Spinal cord (tissue), 10 donors: ENCODE measurements around the gene PERM1. TPM values are rescaled to one million over a fixed set of nuclear protein-coding genes. Genes with fewer than 3 reads are reported as not detected.
"Not testable (repeated sequence)": the region's sequence is repeated elsewhere in the genome, so short reads cannot be mapped to it uniquely, and the experiment has no call there.

ENCODE experiments used
- DNase-seq, 6 donors: peaks; one replicate each; pipeline versions ENCODE4 v3.0.0 to v3.0.0-alpha.2; 2013 to 2015; ENCODE audit warnings: low spot score in 6 of 6, low read depth in 4 of 6
- H3K27ac ChIP-seq: one replicate; pipeline ENCODE4 v1.5.1; 2013; ENCODE audit warnings: low read depth, low read length, control low read depth
- H3K27me3 ChIP-seq: one replicate; pipeline ENCODE4 v1.6.1; 2013; ENCODE audit warnings: low read length; ENCODE audit not compliant: control insufficient read depth, insufficient read depth
- H3K36me3 ChIP-seq: one replicate; pipeline ENCODE4 v1.6.1; 2013; ENCODE audit warnings: low read length; ENCODE audit not compliant: control insufficient read depth, insufficient read depth
- H3K4me1 ChIP-seq: one replicate; pipeline ENCODE4 v1.6.1; 2013; ENCODE audit warnings: low read length; ENCODE audit not compliant: control insufficient read depth, insufficient read depth
- H3K4me3 ChIP-seq: one replicate; pipeline ENCODE4 v1.5.1; 2013; ENCODE audit warnings: low read depth, low read length, control low read depth
- H3K9me3 ChIP-seq: one replicate; pipeline ENCODE4 v1.6.1; 2013; ENCODE audit warnings: low read length; ENCODE audit not compliant: control insufficient read depth, insufficient read depth
- WGBS: methylation state at CpG from one replicate; pipeline ENCODE4 v1.1.5; 2013; ENCODE audit warnings: missing lambda C conversion rate; ENCODE audit not compliant: insufficient coverage; 5-methylcytosine and 5-hydroxymethylcytosine counted together
- long read RNA-seq, 4 donors: transcript quantifications; one replicate each; lab custom pipeline, GENCODE V29; 2026
- polyA plus RNA-seq, 2 donors: library from polyadenylated mRNA; unstranded; fragments of 120-200 nt; gene quantifications; one replicate each; pipeline ENCODE4 v1.2.1, GENCODE V29; 2013; ENCODE audit not compliant: insufficient read length in 2 of 2
- total RNA-seq, 2 donors: library from RNA; depleted of rRNA in 1 of 2; stranded (reverse); fragments of 120-200 nt in 1 of 2; fragments of >200 nt in 1 of 2; gene quantifications; one replicate each; pipeline versions ENCODE4 v1.2.3 to v1.2.4, GENCODE V29; 2013 to 2014
- donor health status: healthy.

Gene PERM1
- total RNA-seq (not detected), polyA plus RNA-seq (under 1 TPM in 1 of 2 donors, not detected in 1; 0.39 TPM)
- long read RNA-seq, donor 1, result 0 reads
- long read RNA-seq, donor 2, result 0 reads
- long read RNA-seq, donor 3, result 0 reads
- long read RNA-seq, donor 4, result 0 reads

- Histone ChIP-seq H3K27ac (no peak within 1 kb of the TSS), H3K4me1 (peaks cover 6% of the 10 kb centered on the region), H3K36me3 (peaks cover 2% of the 10 kb centered on the region), H3K9me3 (no peaks in the 10 kb centered on the region), H3K27me3 (peaks cover 9% of the 10 kb centered on the region), H3K4me3 (no peak within 1 kb of the TSS)
- no peak for DNase-seq
- WGBS, result 71% methylated on average over 27 of the region's 28 CpGs
These were observed at the start of gene PERM1 for GRCh38 chr1:981955-982558. TSS of gene PERM1 (minus strand) at chr1:982093. CDS start at chr1:981029, 1,064 bp downstream.

GRCh38 chr1:1030867-1031658, 49.2 kb upstream of the PERM1 start:
- DNase-seq, result peak in 1 of 6 donors; percentile 32
- H3K27me3 ChIP-seq, H3K4me3 ChIP-seq, H3K9me3 ChIP-seq, H3K27ac ChIP-seq: not testable (repeated sequence)
- 46% methylated on average over 7 of the region's 7 CpGs for WGBS
- peaks cover 56% of the 10 kb centered on the region for H3K36me3 ChIP-seq
- peaks cover 63% of the 10 kb centered on the region for H3K4me1 ChIP-seq

GRCh38 chr1:1027791-1028190, 45.9 kb upstream of the PERM1 start:
- H3K4me1 ChIP-seq, result peaks cover 73% of the 10 kb centered on the region
- 78% methylated on average over 8 of the region's 17 CpGs for WGBS

GRCh38 chr1:1026599-1027413, 44.9 kb upstream of the PERM1 start:
- H3K4me1 ChIP-seq, result peaks cover 73% of the 10 kb centered on the region
- H3K27me3 ChIP-seq, result no peaks in the 10 kb centered on the region
- peaks cover 74% of the 10 kb centered on the region for H3K36me3 ChIP-seq
- no peaks in the 10 kb centered on the region for H3K9me3 ChIP-seq
- WGBS, result 50% methylated on average over 18 of the region's 21 CpGs
- H3K27ac ChIP-seq, result no peak overlapping the region
- DNase-seq, result no peak
- H3K4me3 ChIP-seq, result no peak overlapping the region

More at GRCh38 chr1:1027791-1028190, 45.9 kb upstream of the PERM1 start:
- Histone ChIP-seq H3K36me3 (peaks cover 73% of the 10 kb centered on the region), H3K4me3 (no peak overlapping the region), H3K27ac (no peak overlapping the region), H3K9me3 (no peaks in the 10 kb centered on the region), H3K27me3 (no peaks in the 10 kb centered on the region)
- DNase-seq, result no peak

GRCh38 chr1:1025730-1026129, 43.8 kb upstream of the PERM1 start:
- 73% methylated on average over 7 of the region's 10 CpGs for WGBS
- H3K4me3 ChIP-seq, result no peak overlapping the region
- H3K27ac ChIP-seq, result no peak overlapping the region
- H3K36me3 ChIP-seq, result peaks cover 74% of the 10 kb centered on the region
- no peaks in the 10 kb centered on the region for H3K27me3 ChIP-seq
- peaks cover 73% of the 10 kb centered on the region for H3K4me1 ChIP-seq
- no peaks in the 10 kb centered on the region for H3K9me3 ChIP-seq
- no peak for DNase-seq

GRCh38 chr1:1024771-1025699, 43.1 kb upstream of the PERM1 start:
- H3K27me3 ChIP-seq, result no peaks in the 10 kb centered on the region
- peak overlapping the region; percentile 71 for H3K27ac ChIP-seq
- no peak overlapping the region for H3K4me3 ChIP-seq
- DNase-seq, result peak in 2 of 6 donors; percentile 46 to 77
- no peaks in the 10 kb centered on the region for H3K9me3 ChIP-seq
- H3K4me1 ChIP-seq, result peaks cover 76% of the 10 kb centered on the region
- WGBS, result 32% methylated on average over 23 of the region's 31 CpGs
- peaks cover 74% of the 10 kb centered on the region for H3K36me3 ChIP-seq

- no peak for DNase-seq
- Histone ChIP-seq H3K27ac (peak overlapping the region; percentile 71), H3K27me3 (no peaks in the 10 kb centered on the region), H3K4me1 (peaks cover 76% of the 10 kb centered on the region), H3K36me3 (peaks cover 74% of the 10 kb centered on the region), H3K4me3 (no peak overlapping the region), H3K9me3 (no peaks in the 10 kb centered on the region)
- 80% methylated on average over 9 of the region's 9 CpGs for WGBS
These were observed 42.4 kb upstream of the PERM1 start for GRCh38 chr1:1024149-1024770.

- peaks cover 82% of the 10 kb centered on the region for H3K4me1 ChIP-seq
These were observed 41.8 kb upstream of the PERM1 start for GRCh38 chr1:1023700-1024099.

More at GRCh38 chr1:1023700-1024099, 41.8 kb upstream of the PERM1 start:
- DNase-seq, result no peak
- no peaks in the 10 kb centered on the region for H3K27me3 ChIP-seq
- no peak overlapping the region for H3K27ac ChIP-seq
- H3K36me3 ChIP-seq, result peaks cover 71% of the 10 kb centered on the region
- H3K4me3 ChIP-seq, result no peak overlapping the region
- H3K9me3 ChIP-seq, result no peaks in the 10 kb centered on the region
- 65% methylated on average over 13 of the region's 13 CpGs for WGBS
